CD1c-positive myeloid dendritic cell (primary cell): ENCODE results near the gene PIGS.
A peak's percentile ranks its signal among the peaks of the same experiment; 100 is the strongest.
"Not testable (repeated sequence)": the region's sequence is repeated elsewhere in the genome, so short reads cannot be mapped to it uniquely, and the experiment has no call there.

ENCODE experiments used
- DNase-seq: peaks from one replicate; pipeline ENCODE4 v3.0.0-alpha.2; 2016; ENCODE audit errors: extremely low spot score

Gene PIGS

GRCh38 chr17:28529013-28529400, 42.3 kb downstream of the PIGS start:
- DNase-seq: no peak

- DNase-seq: no peak
Observed at GRCh38 chr17:28528327-28529012, 42.9 kb downstream of the PIGS start.

GRCh38 chr17:28527859-28528258, 43.5 kb downstream of the PIGS start:
- no peak for DNase-seq

GRCh38 chr17:28527181-28527681, 44.1 kb downstream of the PIGS start:
- DNase-seq: no peak

GRCh38 chr17:28526381-28526780, 44.9 kb downstream of the PIGS start:
- no peak for DNase-seq

GRCh38 chr17:28524476-28525424, 46.6 kb downstream of the PIGS start:
- no peak for DNase-seq

- no peak for DNase-seq
Observed at GRCh38 chr17:28523876-28524275, 47.4 kb downstream of the PIGS start.

GRCh38 chr17:28523186-28523585, 48.1 kb downstream of the PIGS start:
- no peak for DNase-seq

- not testable (repeated sequence) for DNase-seq
Observed at GRCh38 chr17:28522281-28522680, 49.0 kb downstream of the PIGS start.

GRCh38 chr17:28521311-28522085, 49.8 kb downstream of the PIGS start:
- DNase-seq: no peak

GRCh38 chr17:28520687-28521086, 50.6 kb downstream of the PIGS start:
- DNase-seq: no peak

- no peak for DNase-seq
Observed at GRCh38 chr17:28519236-28519635, 52.1 kb downstream of the PIGS start.

- DNase-seq: no peak
Observed at GRCh38 chr17:28518578-28518977, 52.7 kb downstream of the PIGS start.

- peak; percentile 56 for DNase-seq
Observed at GRCh38 chr17:28518132-28518531, 53.2 kb downstream of the PIGS start.

- no peak for DNase-seq
Observed at GRCh38 chr17:28515518-28515917, 55.8 kb downstream of the PIGS start.

- DNase-seq: no peak
Observed at GRCh38 chr17:28514561-28515002, 56.7 kb downstream of the PIGS start.

- DNase-seq: no peak
Observed at GRCh38 chr17:28513476-28513875, 57.8 kb downstream of the PIGS start.

- no peak for DNase-seq
Observed at GRCh38 chr17:28511858-28512461, 59.4 kb downstream of the PIGS start.

GRCh38 chr17:28509789-28510188, 61.5 kb downstream of the PIGS start:
- DNase-seq: peak; percentile 77

GRCh38 chr17:28508211-28508724, 63.1 kb downstream of the PIGS start:
- no peak for DNase-seq

- DNase-seq: no peak
Observed at GRCh38 chr17:28507567-28508203, 63.6 kb downstream of the PIGS start.
